Thyroid gland (tissue), 4 donors: ENCODE measurements around the gene ATP6V1C2.

Experiments
- POLR2A ChIP-seq, 2 donors: fragments of 450-650 bp; IDR thresholded peaks; one replicate each; pipeline ENCODE4 v1.6.1; 2017; ENCODE audit warnings: antibody characterized with exemption in 2 of 2, mild to moderate bottlenecking in 2 of 2, moderate library complexity in 1 of 2
- TF ChIP-seq, protein P1 (sequence below), 6 experiments: fragments of 200-600 bp in 3 of 6; fragments of 450-650 bp in 3 of 6; sonication (generic) in 3 of 6; IDR thresholded peaks; one replicate each; pipeline ENCODE4 v1.5.1; 2016 to 2019; ENCODE audit warnings: antibody characterized with exemption in 6 of 6, mild to moderate bottlenecking in 2 of 6, inconsistent platforms in 1 of 6, moderate library complexity in 1 of 6

DNA sequence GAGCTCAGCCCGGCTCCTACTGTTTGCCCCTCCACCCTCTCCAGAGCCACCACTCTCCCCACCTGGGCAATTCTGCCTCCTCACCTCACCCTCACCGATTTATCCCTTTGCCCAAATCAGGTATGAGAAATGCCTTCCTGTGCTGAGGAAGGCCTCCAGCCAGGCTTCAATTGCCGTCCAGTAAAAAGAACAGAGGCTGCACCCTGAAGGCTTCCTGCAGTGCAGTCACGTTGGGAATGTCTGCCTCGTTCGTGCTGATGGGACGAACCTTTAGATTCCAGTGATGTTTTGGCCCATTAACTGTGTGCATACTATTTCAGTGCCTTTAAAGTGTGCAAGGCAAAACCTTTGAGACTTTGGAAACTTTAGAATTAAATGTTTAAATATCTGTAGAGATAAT lies 34.2 kb downstream of the ATP6V1C2 start:
- TF ChIP-seq, protein P1, sequence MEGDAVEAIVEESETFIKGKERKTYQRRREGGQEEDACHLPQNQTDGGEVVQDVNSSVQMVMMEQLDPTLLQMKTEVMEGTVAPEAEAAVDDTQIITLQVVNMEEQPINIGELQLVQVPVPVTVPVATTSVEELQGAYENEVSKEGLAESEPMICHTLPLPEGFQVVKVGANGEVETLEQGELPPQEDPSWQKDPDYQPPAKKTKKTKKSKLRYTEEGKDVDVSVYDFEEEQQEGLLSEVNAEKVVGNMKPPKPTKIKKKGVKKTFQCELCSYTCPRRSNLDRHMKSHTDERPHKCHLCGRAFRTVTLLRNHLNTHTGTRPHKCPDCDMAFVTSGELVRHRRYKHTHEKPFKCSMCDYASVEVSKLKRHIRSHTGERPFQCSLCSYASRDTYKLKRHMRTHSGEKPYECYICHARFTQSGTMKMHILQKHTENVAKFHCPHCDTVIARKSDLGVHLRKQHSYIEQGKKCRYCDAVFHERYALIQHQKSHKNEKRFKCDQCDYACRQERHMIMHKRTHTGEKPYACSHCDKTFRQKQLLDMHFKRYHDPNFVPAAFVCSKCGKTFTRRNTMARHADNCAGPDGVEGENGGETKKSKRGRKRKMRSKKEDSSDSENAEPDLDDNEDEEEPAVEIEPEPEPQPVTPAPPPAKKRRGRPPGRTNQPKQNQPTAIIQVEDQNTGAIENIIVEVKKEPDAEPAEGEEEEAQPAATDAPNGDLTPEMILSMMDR (IDR thresholded peaks at IDR 0.05) = no peak
- TF ChIP-seq POLR2A (IDR thresholded peaks at IDR 0.05) = no peak
